ENCODE data around the gene EXOC3. TPM values are rescaled to one million over a fixed set of nuclear protein-coding genes. Genes with fewer than 3 reads are reported as not detected.

EXOC3 gene
- total RNA-seq, 1 donor from 2014 or later: 73.5 TPM

- Mint-ChIP-seq H3K4me1 (peaks cover 5% of the 10 kb centered on the region), H3K27ac (no peak overlapping the region)
- TF ChIP-seq CTCF (IDR thresholded peaks at IDR 0.05; ENCODE audit: unreplicated experiment): no peak
These were observed 46.7 kb downstream of the EXOC3 start for GRCh38 chr5:489689-490080.

GRCh38 chr5:490116-491106, 47.4 kb downstream of the EXOC3 start:
- Mint-ChIP-seq H3K27me3 (ENCODE audit: low read depth) (peaks cover 50% of the 10 kb centered on the region), H3K36me3 (no peaks in the 10 kb centered on the region), H3K4me1 (peaks cover 5% of the 10 kb centered on the region), H3K27ac (no peak overlapping the region), H3K9me3 (no peaks in the 10 kb centered on the region), H3K4me3 (no peak overlapping the region)
- no peak for TF ChIP-seq CTCF (IDR thresholded peaks at IDR 0.05; ENCODE audit: unreplicated experiment)
- DNase-seq (ENCODE audit: low spot score in 2 of 2, unreplicated experiment in 2 of 2): no peak

More at GRCh38 chr5:489689-490080, 46.7 kb downstream of the EXOC3 start:
- H3K36me3 Mint-ChIP-seq: no peaks in the 10 kb centered on the region
- no peak overlapping the region for H3K4me3 Mint-ChIP-seq
- DNase-seq (ENCODE audit: low spot score in 2 of 2, unreplicated experiment in 2 of 2): no peak
- H3K9me3 Mint-ChIP-seq: no peaks in the 10 kb centered on the region
- peaks cover 51% of the 10 kb centered on the region for H3K27me3 Mint-ChIP-seq (ENCODE audit: low read depth)

GRCh38 chr5:491119-491855, 48.3 kb downstream of the EXOC3 start:
- H3K27ac Mint-ChIP-seq: no peak overlapping the region
- no peak for TF ChIP-seq CTCF (IDR thresholded peaks at IDR 0.05; ENCODE audit: unreplicated experiment)
- H3K4me1 Mint-ChIP-seq: peaks cover 5% of the 10 kb centered on the region
- no peaks in the 10 kb centered on the region for H3K9me3 Mint-ChIP-seq
- H3K36me3 Mint-ChIP-seq: no peaks in the 10 kb centered on the region
- DNase-seq (ENCODE audit: low spot score in 2 of 2, unreplicated experiment in 2 of 2): no peak
- no peak overlapping the region for H3K4me3 Mint-ChIP-seq
- H3K27me3 Mint-ChIP-seq (ENCODE audit: low read depth): peaks cover 52% of the 10 kb centered on the region

- Mint-ChIP-seq H3K27me3 (ENCODE audit: low read depth) (peaks cover 54% of the 10 kb centered on the region), H3K9me3 (no peaks in the 10 kb centered on the region), H3K4me3 (no peak overlapping the region), H3K4me1 (peaks cover 5% of the 10 kb centered on the region), H3K36me3 (no peaks in the 10 kb centered on the region), H3K27ac (no peak overlapping the region)
- DNase-seq (ENCODE audit: low spot score in 2 of 2, unreplicated experiment in 2 of 2): no peak
- no peak for TF ChIP-seq CTCF (IDR thresholded peaks at IDR 0.05; ENCODE audit: unreplicated experiment)
These were observed 48.8 kb downstream of the EXOC3 start for GRCh38 chr5:491856-492155.

GRCh38 chr5:492314-492893, 49.4 kb downstream of the EXOC3 start:
- H3K36me3 Mint-ChIP-seq: no peaks in the 10 kb centered on the region
- H3K4me1 Mint-ChIP-seq: peaks cover 5% of the 10 kb centered on the region
- DNase-seq (ENCODE audit: low spot score in 2 of 2, unreplicated experiment in 2 of 2): no peak
- H3K9me3 Mint-ChIP-seq: no peaks in the 10 kb centered on the region
- TF ChIP-seq CTCF (IDR thresholded peaks at IDR 0.05; ENCODE audit: unreplicated experiment): no peak
- H3K4me3 Mint-ChIP-seq: no peak overlapping the region
- no peak overlapping the region for H3K27ac Mint-ChIP-seq
- peaks cover 60% of the 10 kb centered on the region for H3K27me3 Mint-ChIP-seq (ENCODE audit: low read depth)

Data from mesothelial cell of epicardium (in vitro differentiated cells).